Caco-2 (cell line): ENCODE results near the gene ALDH1A3. TPM values are rescaled to one million over a fixed set of nuclear protein-coding genes. Genes with fewer than 3 reads are reported as not detected.

Experiments
- BruUV-seq: library from RNA; stranded (reverse); fragments of 400-500 nt; replicated peaks from 2 replicates; lab custom pipeline; 2021; lab: Mats Ljungman, UMichigan
- CTCF ChIA-PET: fragments of 300-600 bp; sonication (Branson Sonifier 250); formaldehyde crosslinking; loops from one replicate; lab custom pipeline; 2022; ENCODE audit warnings: antibody characterized with exemption; lab: Charles Lee
- POLR2A ChIA-PET: fragments of 300-600 bp; sonication (Branson Sonifier 250); formaldehyde crosslinking; loops from one replicate; lab custom pipeline; 2022; ENCODE audit warnings: antibody characterized with exemption; lab: Charles Lee
- DNase-seq, 2 experiments: peaks; one replicate each; pipeline versions ENCODE4 v3.0.0 to v3.0.0-alpha.2; 2020 to 2022
- H3K27me3 ChIP-seq: replicated peaks from 2 replicates; pipeline ENCODE4 v1.6.0; 2011; ENCODE audit warnings: low read length; ENCODE audit not compliant: control insufficient read depth, insufficient read depth
- H3K36me3 ChIP-seq: 2 replicates; pipeline ENCODE4 v1.5.1; 2011; ENCODE audit warnings: low read length; ENCODE audit not compliant: control insufficient read depth, insufficient read depth
- H3K4me1 ChIP-seq: fragments of 250-450 bp; sonication (Bioruptor Pico); 2 replicates; pipeline ENCODE4 v1.5.1; 2020; ENCODE audit warnings: mild to moderate bottlenecking
- H3K4me3 ChIP-seq: 2 replicates; pipeline ENCODE4 v1.5.1; 2011; ENCODE audit warnings: low read depth, mild to moderate bottlenecking, control low read depth, low read length
- H3K9me3 ChIP-seq: fragments of 250-450 bp; sonication (Bioruptor Pico); 2 replicates; pipeline ENCODE4 v1.5.1; 2020; ENCODE audit warnings: mild to moderate bottlenecking, moderate library complexity
- H3K27ac Mint-ChIP-seq: one replicate; pipeline ENCODE4 v1.8.0; 2022; ENCODE audit warnings: mixed read lengths; ENCODE audit not compliant: unreplicated experiment
- H3K27me3 Mint-ChIP-seq: one replicate; pipeline ENCODE4 v1.8.0; 2022; ENCODE audit warnings: mixed read lengths; ENCODE audit not compliant: insufficient read depth, unreplicated experiment
- H3K36me3 Mint-ChIP-seq: one replicate; pipeline ENCODE4 v1.8.0; 2022; ENCODE audit warnings: mild to moderate bottlenecking, mixed read lengths; ENCODE audit not compliant: insufficient read depth, unreplicated experiment
- H3K4me1 Mint-ChIP-seq: one replicate; pipeline ENCODE4 v1.8.0; 2022; ENCODE audit warnings: low read depth, mixed read lengths; ENCODE audit not compliant: unreplicated experiment
- H3K4me3 Mint-ChIP-seq: one replicate; pipeline ENCODE4 v1.8.0; 2022; ENCODE audit warnings: mild to moderate bottlenecking, moderate library complexity, mixed read lengths; ENCODE audit not compliant: unreplicated experiment
- H3K9me3 Mint-ChIP-seq: one replicate; pipeline ENCODE4 v1.8.0; 2022; ENCODE audit warnings: mixed read lengths; ENCODE audit not compliant: unreplicated experiment
- CTCF ChIP-seq, 2 experiments: fragments of 200-600 bp in 1 of 2; IDR thresholded peaks; 1 replicate in 1 of 2; 2 replicates in 1 of 2; pipeline versions ENCODE4 v1.5.1 to v1.8.0; 2011 to 2022; ENCODE audit warnings: antibody characterized with exemption in 1 of 2, control low read depth in 1 of 2, inconsistent platforms in 1 of 2, low read depth in 1 of 2, low read length in 1 of 2, mild to moderate bottlenecking in 1 of 2, moderate library complexity in 1 of 2; ENCODE audit not compliant: insufficient read depth in 1 of 2, severe bottlenecking in 1 of 2, unreplicated experiment in 1 of 2
- intact Hi-C: fragments of 100-400 bp; cut with micrococcal nuclease; formaldehyde crosslinking; loops from one replicate; pipeline ENCODE4 v1.10.0; 2022; ENCODE audit not compliant: unreplicated experiment
- total RNA-seq: library from RNA; stranded (reverse); gene quantifications from 2 replicates; pipeline ENCODE4 v1.2.3, GENCODE V29; 2022

Gene ALDH1A3
- total RNA-seq, 1 experiment from 2014 or later = 6.6 TPM

GRCh38 chr15:100842756-100843730 is 36.6 kb upstream of the ALDH1A3 start:
- Mint-ChIP-seq H3K27ac (peak overlapping the region; percentile 36), H3K27me3 (no peaks in the 10 kb centered on the region), H3K4me1 (no peaks in the 10 kb centered on the region), H3K9me3 (no peaks in the 10 kb centered on the region), H3K36me3 (no peaks in the 10 kb centered on the region), H3K4me3 (no peak overlapping the region)
- DNase-seq = peak; percentile 53 to 65
- no peak for TF ChIP-seq CTCF (IDR thresholded peaks at IDR 0.05; ENCODE audit: insufficient read depth in 1 of 2, low read depth in 1 of 2, low read length in 1 of 2, severe bottlenecking in 1 of 2, unreplicated experiment in 1 of 2)
- H3K4me3 ChIP-seq = no peak overlapping the region
- no peaks in the 10 kb centered on the region for H3K9me3 ChIP-seq
- H3K36me3 ChIP-seq = no peaks in the 10 kb centered on the region
- intact Hi-C loops = loop anchor here (5.0 kb wide), 1 partner anchor 121 kb away; no protein-coding TSS in a partner anchor
- POLR2A ChIA-PET = no interaction called here
- no peaks in the 10 kb centered on the region for H3K27me3 ChIP-seq
- CTCF ChIA-PET = interaction anchor here (0.7 to 2.6 kb wide), 2 partner anchors 30 to 60 kb away, joined by 3 to 10 read pairs; no protein-coding TSS in a partner anchor
- no TSS peak for BruUV-seq
- H3K4me1 ChIP-seq = peaks cover 14% of the 10 kb centered on the region; the same call in 1 of the 2 replicates

GRCh38 chr15:100844167-100844566 is 35.5 kb upstream of the ALDH1A3 start:
- Mint-ChIP-seq H3K9me3 (no peaks in the 10 kb centered on the region), H3K27me3 (no peaks in the 10 kb centered on the region), H3K36me3 (no peaks in the 10 kb centered on the region), H3K27ac (no peak overlapping the region), H3K4me3 (no peak overlapping the region), H3K4me1 (peaks cover 4% of the 10 kb centered on the region)
- intact Hi-C loops = loop anchor here (5.0 kb wide), 1 partner anchor 122 kb away; no protein-coding TSS in a partner anchor
- no peak overlapping the region for H3K4me3 ChIP-seq
- H3K27me3 ChIP-seq = no peaks in the 10 kb centered on the region
- H3K4me1 ChIP-seq = peaks cover 14% of the 10 kb centered on the region; the same call in 1 of the 2 replicates
- H3K36me3 ChIP-seq = no peaks in the 10 kb centered on the region
- no peak for DNase-seq
- POLR2A ChIA-PET = no interaction called here
- CTCF ChIA-PET = interaction anchor here (2.6 kb wide), 1 partner anchor 29 kb away, joined by 10 read pairs; no protein-coding TSS in a partner anchor
- no peak for TF ChIP-seq CTCF (IDR thresholded peaks at IDR 0.05; ENCODE audit: insufficient read depth in 1 of 2, low read depth in 1 of 2, low read length in 1 of 2, severe bottlenecking in 1 of 2, unreplicated experiment in 1 of 2)
- no TSS peak for BruUV-seq
- H3K9me3 ChIP-seq = no peaks in the 10 kb centered on the region

- no peak overlapping the region for H3K4me3 ChIP-seq
- H3K9me3 ChIP-seq = no peaks in the 10 kb centered on the region
- peaks cover 14% of the 10 kb centered on the region; the same call in 1 of the 2 replicates for H3K4me1 ChIP-seq
- Mint-ChIP-seq H3K4me3 (no peak overlapping the region), H3K27ac (no peak overlapping the region), H3K4me1 (peaks cover 6% of the 10 kb centered on the region), H3K27me3 (no peaks in the 10 kb centered on the region), H3K9me3 (no peaks in the 10 kb centered on the region), H3K36me3 (no peaks in the 10 kb centered on the region)
- no peak for DNase-seq
- ChIA-PET CTCF (no interaction called here), POLR2A (no interaction called here)
- BruUV-seq = no TSS peak
- no peaks in the 10 kb centered on the region for H3K27me3 ChIP-seq
- intact Hi-C loops = loop anchor here (5.0 kb wide), 1 partner anchor 122 kb away; no protein-coding TSS in a partner anchor
- no peak for TF ChIP-seq CTCF (IDR thresholded peaks at IDR 0.05; ENCODE audit: insufficient read depth in 1 of 2, low read depth in 1 of 2, low read length in 1 of 2, severe bottlenecking in 1 of 2, unreplicated experiment in 1 of 2)
- H3K36me3 ChIP-seq = no peaks in the 10 kb centered on the region
Observed at GRCh38 chr15:100844778-100845177, 34.9 kb upstream of the ALDH1A3 start.
